Epithelial cell of esophagus (primary cell): ENCODE results near the gene ENSA.
"Not testable (repeated sequence)": the region's sequence is repeated elsewhere in the genome, so short reads cannot be mapped to it uniquely, and the experiment has no call there.

ENCODE experiments used
- DNase-seq: peaks from one replicate; pipeline ENCODE4 v3.0.0; 2010; ENCODE audit warnings: low read depth
- H3K4me3 ChIP-seq: 2 replicates; pipeline ENCODE4 v1.5.1; 2011; ENCODE audit warnings: mild to moderate bottlenecking, low read length, control low read depth
- TF ChIP-seq, protein P1 (sequence below): IDR thresholded peaks from 2 replicates; pipeline ENCODE4 v1.5.1; 2011; ENCODE audit warnings: low read depth, mild to moderate bottlenecking, low read length, control low read depth, inconsistent platforms; ENCODE audit not compliant: insufficient read depth; ENCODE audit errors: missing control alignments

ENSA gene

DNA sequence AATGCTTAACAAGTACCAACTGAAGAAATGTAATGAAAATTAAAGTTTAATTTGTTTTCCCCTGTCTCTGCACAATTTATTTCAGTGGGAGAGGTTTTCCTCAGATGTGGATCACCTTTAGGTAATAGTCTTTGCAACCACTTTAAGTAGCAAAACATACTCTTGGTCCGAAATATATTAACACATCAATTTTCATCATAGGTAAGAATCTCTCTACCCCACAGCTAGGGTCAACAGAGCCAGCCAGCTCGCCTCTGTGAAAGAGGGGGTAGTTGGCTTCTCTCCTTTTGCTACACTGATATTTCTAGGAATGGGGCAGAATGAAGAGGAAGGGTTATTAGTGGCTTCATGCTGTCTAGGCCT lies 25.2 kb downstream of the ENSA start:
- no peak for DNase-seq
- TF ChIP-seq, protein P1, sequence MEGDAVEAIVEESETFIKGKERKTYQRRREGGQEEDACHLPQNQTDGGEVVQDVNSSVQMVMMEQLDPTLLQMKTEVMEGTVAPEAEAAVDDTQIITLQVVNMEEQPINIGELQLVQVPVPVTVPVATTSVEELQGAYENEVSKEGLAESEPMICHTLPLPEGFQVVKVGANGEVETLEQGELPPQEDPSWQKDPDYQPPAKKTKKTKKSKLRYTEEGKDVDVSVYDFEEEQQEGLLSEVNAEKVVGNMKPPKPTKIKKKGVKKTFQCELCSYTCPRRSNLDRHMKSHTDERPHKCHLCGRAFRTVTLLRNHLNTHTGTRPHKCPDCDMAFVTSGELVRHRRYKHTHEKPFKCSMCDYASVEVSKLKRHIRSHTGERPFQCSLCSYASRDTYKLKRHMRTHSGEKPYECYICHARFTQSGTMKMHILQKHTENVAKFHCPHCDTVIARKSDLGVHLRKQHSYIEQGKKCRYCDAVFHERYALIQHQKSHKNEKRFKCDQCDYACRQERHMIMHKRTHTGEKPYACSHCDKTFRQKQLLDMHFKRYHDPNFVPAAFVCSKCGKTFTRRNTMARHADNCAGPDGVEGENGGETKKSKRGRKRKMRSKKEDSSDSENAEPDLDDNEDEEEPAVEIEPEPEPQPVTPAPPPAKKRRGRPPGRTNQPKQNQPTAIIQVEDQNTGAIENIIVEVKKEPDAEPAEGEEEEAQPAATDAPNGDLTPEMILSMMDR: no peak
- H3K4me3 ChIP-seq: no peak overlapping the region

DNA sequence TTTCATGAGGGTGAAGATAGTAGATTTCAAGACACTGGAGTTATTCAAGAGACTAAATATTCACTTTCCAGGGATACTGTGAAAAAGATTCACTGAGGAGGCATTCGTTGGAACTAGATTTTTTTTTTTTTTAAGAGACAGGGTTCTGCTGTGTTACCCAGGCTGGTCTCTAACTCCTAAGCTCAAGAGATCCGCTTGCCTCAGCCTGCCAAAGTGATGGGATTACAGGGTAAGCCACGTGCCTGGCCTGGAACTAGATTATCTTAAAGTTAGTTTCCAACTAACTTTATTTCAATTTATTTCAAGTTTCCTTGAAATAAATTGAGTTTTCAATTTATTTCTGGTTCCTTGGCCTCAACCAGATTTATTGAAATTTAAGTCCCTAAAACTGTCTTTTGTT lies 25.7 kb downstream of the ENSA start:
- no peak overlapping the region for H3K4me3 ChIP-seq
- DNase-seq: no peak
- TF ChIP-seq, protein P1: no peak

DNA sequence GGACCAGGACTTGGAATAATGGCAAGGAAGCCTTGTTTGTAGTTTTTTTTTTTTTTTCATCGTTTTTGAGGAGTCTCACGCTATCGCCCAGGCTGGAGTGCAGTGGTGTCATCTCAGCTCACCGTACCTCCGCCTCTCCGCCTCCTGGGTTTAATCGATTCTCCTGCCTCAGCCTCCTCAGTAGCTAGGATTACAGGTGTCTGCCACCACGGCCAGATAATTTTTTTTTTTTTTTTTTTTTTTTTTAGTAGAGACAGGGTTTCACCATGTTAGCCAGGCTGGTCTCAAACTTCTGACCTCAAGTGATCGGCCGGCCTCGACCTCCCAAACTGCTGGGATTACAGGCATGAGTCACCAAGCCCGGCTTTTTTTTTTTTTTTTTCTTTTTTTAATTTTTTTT lies 27.0 kb downstream of the ENSA start:
- not testable (repeated sequence) for DNase-seq

DNA sequence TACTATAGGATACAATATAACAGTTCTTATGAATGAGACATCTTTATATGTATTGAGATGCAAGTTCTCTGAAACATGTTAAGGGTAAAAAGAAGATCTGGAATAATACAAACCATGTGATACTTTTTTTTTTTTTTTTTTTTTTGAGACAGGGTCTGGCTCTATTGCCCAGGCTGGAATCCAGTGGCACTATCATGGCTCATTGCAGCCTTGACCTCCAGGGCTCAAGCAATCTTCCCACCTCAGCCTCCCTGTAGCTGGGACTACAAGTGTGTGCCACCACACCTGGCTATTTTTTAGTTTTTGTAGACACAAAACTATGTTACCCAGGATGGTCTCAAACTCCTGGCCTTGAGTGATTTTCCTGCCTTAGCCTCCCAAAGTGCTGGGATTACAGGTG lies 27.9 kb downstream of the ENSA start:
- DNase-seq: no peak
- TF ChIP-seq, protein P1: no peak
- H3K4me3 ChIP-seq: no peak overlapping the region

More for the DNA sequence above, 27.0 kb downstream of the ENSA start:
- H3K4me3 ChIP-seq: not testable (repeated sequence)

DNA sequence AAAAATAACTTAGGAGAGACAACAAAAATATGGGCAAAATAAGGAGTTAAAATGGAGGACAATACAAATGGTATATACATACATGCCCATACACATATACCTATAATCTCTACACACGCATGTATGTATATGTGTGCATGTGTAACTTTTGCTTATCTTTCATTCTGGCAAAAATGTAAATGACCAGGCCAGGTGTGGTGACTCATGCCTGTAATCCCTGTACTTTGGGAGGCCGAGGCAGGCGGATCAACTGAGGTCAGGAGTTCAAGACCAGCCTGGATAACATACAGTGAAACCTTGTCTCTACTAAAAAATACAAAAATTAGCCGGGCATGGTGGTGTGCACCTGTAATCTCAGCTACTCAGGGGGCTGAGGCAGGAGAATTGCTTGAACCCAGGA lies 31.1 kb downstream of the ENSA start:
- not testable (repeated sequence) for DNase-seq, H3K4me3 ChIP-seq

DNA sequence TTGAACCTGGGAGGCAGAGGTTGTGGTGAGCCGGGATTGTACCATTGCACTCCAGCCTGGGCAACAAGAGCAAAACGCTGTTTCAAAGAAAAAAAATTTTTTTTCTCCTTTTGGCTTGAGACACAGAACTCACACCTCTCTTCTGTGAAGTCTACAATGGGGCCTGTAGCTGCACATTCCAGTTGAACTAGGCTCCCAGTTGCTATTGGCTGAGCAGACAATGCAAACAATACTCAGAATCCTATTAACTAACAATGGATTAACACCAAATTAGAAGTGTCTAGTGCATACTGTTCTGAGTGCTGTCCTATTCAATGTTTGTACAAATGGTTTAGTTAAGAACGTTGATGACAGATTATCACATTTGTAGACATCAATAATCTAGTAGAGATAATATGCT lies 32.4 kb downstream of the ENSA start:
- TF ChIP-seq, protein P1: no peak
- no peak overlapping the region for H3K4me3 ChIP-seq

DNA sequence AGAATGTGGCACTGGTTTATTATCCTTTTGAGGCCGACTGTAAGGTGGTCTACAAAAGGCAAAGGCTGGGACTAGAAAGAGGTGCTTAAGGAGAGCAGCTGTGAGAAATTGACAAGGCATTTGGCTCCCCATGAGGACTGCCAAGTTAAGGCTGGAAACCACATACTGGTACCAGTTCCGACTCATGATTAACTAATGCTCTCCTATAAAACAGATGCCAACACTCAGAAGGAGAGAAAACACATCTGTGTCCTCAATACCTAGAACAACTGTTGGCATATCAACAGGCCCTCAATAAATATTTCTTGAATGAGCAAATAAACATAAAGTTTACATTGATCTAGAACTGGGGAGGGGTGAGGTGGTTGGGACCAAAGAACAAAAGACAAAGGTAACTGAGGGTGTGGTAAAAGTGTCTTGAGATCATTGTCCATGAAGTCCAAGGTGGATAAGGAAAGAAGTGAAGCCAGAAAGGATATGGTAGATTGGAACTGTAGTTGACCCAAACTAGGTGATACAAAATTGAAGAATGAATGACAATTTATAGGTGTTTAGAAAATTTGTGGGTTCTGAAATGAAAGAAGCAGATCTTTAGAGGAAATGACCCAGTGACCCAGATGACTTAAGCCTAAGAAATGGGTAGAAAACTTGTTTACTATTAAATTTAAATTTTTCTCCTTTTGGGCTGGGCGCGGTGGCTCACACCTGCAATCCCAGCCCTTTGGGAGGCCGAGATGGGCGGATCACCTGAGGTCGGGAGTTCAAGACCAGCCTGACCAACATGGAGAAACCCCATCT lies 33.1 kb downstream of the ENSA start:
- peak; percentile 45 for DNase-seq
- H3K4me3 ChIP-seq: no peak overlapping the region
- TF ChIP-seq, protein P1: no peak

More for the DNA sequence above, 32.4 kb downstream of the ENSA start:
- DNase-seq: no peak

DNA sequence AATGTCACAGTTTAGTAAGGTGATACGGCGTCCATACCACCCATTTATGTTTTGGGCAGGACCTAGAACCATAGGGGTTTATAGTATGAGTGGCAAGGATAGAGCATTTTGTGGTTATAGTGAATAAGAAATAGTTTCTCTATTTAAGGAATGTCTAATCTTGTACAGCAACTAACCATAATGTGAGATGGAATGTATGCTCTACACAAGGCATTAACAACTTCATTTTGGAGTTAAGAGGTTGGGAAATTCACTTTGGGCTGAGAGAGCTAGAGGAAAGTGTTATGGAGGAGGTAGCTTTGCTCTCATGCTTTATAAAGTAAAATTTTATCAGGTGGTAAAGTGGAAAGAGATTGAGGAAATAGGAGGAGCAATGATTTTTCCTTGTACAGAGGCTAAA lies 47.0 kb downstream of the ENSA start:
- DNase-seq: no peak
- TF ChIP-seq, protein P1: no peak
- no peak overlapping the region for H3K4me3 ChIP-seq

DNA sequence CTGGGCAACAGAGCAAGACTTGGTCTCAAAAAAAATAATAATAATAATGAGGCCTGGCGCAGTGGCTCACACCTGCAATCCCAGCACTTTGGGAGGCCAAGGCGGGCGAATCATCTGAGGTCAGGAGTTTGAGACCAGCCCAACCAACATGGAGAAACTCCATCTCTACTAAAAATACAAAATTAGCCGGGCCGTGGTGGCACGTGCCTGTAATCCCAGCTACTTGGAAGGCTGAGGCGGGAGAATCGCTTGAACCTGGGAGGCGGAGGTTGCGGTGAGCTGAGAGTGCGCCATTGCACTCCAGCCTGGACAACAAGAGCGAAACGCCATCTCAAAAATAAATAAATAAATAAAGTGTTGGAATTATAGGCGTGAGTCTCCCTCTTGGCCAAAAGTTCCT lies 47.5 kb downstream of the ENSA start:
- H3K4me3 ChIP-seq, DNase-seq: not testable (repeated sequence)

DNA sequence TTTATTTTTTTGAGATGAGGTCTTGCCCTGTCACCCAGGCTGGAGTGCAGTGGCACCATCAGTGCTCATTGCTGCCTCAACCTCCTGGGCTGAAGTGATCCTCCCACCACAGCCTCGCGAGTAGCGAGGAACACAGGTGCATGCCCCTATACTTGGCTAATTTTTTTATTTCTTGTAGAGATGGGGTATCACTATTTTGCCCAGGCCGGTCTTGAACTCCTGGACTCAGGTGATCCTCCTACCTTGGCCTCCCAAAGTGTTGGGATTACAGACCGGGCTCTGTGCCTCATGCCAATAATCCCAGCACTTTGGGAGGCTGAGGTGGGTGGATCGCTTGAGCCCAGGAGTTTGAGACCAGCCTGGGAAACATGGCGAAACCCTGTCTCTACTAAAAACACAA lies 48.0 kb downstream of the ENSA start:
- not testable (repeated sequence) for DNase-seq, H3K4me3 ChIP-seq

DNA sequence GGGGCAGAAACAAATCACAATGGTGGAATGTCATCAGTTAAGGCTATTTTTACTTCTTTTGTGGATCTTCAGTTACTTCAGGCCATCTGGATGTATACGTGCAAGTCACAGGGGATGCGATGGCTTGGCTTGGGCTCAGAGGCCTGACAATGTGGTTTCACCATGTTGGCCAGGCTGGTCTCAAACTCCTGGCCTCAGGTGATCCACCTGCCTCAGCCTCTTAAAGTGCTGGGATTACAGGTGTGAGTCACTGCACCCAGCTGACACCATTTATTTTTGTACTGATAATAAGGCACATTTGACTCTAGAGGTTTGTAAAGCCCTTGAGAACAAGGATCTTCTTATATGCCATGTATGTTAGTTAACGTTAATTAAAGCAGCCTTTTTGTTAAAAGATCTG lies 48.4 kb downstream of the ENSA start:
- not testable (repeated sequence) for H3K4me3 ChIP-seq, DNase-seq
